Thoracic aorta (tissue), 2 donors: ENCODE results near the gene TTC31. TPM values are rescaled to one million over a fixed set of nuclear protein-coding genes. Genes with fewer than 3 reads are reported as not detected.

Experiments used
- ATAC-seq: fragments of 150-250 bp; one replicate; pipeline ENCODE4 v1.8.0; 2017; ENCODE audit warnings: low read depth; ENCODE audit not compliant: insufficient number of reproducible peaks, low FRiP score
- DNase-seq: peaks from one replicate; pipeline ENCODE4 v3.0.0-alpha.2; 2020; ENCODE audit warnings: low spot score
- H3K27ac ChIP-seq, 2 donors: fragments of 200-600 bp; sonication (generic); 1 replicate in 1 of 2; 2 replicates in 1 of 2; pipeline ENCODE4 v1.5.1; 2016; ENCODE audit warnings: mild to moderate bottlenecking in 2 of 2, moderate library complexity in 2 of 2
- H3K27me3 ChIP-seq: fragments of 200-600 bp; sonication (generic); replicated peaks from 2 replicates; pipeline ENCODE4 v1.6.0; 2016; ENCODE audit warnings: mild to moderate bottlenecking; ENCODE audit not compliant: insufficient read depth
- H3K36me3 ChIP-seq: fragments of 200-600 bp; sonication (generic); one replicate; pipeline ENCODE4 v1.5.1; 2016
- H3K4me1 ChIP-seq, 2 donors: fragments of 200-600 bp; sonication (generic); 1 replicate in 1 of 2; 2 replicates in 1 of 2; pipeline versions ENCODE4 v1.5.1 to v1.6.0; 2016; ENCODE audit warnings: low read depth in 2 of 2, mild to moderate bottlenecking in 1 of 2; ENCODE audit not compliant: control insufficient read depth in 1 of 2
- H3K4me3 ChIP-seq: fragments of 200-600 bp; sonication (generic); 2 replicates; pipeline ENCODE4 v1.5.1; 2016; ENCODE audit warnings: mild to moderate bottlenecking
- H3K9me3 ChIP-seq: fragments of 200-600 bp; sonication (generic); 2 replicates; pipeline ENCODE4 v1.5.1; 2016
- total RNA-seq, 2 donors: library from RNA; depleted of rRNA; stranded (reverse); fragments of >200 nt; gene quantifications; one replicate each; pipeline versions ENCODE4 v1.1.0 to v1.2.3, GENCODE V29; 2016
- TF ChIP-seq, protein P1 (sequence below): fragments of 200-600 bp; sonication (generic); IDR thresholded peaks from one replicate; pipeline ENCODE4 v1.5.1; 2019; ENCODE audit warnings: antibody characterized with exemption

TTC31 gene
- total RNA-seq, 2 donors from 2014 or later, result 37.9 to 38.9 TPM

DNA sequence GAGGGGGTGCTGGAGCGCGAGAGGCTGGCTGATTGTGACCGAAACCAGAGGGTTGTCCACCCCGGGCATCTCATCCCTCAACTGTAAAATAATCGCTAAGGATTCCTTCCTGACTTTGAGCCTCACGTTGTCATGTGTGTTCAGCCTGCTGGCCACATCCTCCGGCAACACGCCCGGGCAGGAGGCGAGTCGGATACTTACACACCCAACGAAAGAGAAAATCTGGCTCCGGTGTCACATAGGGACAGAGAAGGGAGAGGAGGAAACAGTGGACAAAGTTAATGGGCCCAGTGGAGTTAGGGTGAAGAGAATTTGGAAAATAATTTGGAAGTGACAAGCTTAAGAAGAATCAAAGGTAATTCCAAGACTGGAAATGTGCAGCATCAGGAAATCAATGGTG lies 33.8 kb downstream of the TTC31 start:
- H3K4me3 ChIP-seq, result peak overlapping the region; percentile 51
- H3K4me1 ChIP-seq, result peaks cover 8 to 29% of the 10 kb centered on the region in 2 donors
- TF ChIP-seq, protein P1, sequence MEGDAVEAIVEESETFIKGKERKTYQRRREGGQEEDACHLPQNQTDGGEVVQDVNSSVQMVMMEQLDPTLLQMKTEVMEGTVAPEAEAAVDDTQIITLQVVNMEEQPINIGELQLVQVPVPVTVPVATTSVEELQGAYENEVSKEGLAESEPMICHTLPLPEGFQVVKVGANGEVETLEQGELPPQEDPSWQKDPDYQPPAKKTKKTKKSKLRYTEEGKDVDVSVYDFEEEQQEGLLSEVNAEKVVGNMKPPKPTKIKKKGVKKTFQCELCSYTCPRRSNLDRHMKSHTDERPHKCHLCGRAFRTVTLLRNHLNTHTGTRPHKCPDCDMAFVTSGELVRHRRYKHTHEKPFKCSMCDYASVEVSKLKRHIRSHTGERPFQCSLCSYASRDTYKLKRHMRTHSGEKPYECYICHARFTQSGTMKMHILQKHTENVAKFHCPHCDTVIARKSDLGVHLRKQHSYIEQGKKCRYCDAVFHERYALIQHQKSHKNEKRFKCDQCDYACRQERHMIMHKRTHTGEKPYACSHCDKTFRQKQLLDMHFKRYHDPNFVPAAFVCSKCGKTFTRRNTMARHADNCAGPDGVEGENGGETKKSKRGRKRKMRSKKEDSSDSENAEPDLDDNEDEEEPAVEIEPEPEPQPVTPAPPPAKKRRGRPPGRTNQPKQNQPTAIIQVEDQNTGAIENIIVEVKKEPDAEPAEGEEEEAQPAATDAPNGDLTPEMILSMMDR, result no peak
- no peak overlapping the region for H3K27ac ChIP-seq
- no peaks in the 10 kb centered on the region for H3K9me3 ChIP-seq
- no peak for ATAC-seq
- H3K36me3 ChIP-seq, result no peaks in the 10 kb centered on the region
- DNase-seq, result no peak
- H3K27me3 ChIP-seq, result peaks cover 62% of the 10 kb centered on the region

DNA sequence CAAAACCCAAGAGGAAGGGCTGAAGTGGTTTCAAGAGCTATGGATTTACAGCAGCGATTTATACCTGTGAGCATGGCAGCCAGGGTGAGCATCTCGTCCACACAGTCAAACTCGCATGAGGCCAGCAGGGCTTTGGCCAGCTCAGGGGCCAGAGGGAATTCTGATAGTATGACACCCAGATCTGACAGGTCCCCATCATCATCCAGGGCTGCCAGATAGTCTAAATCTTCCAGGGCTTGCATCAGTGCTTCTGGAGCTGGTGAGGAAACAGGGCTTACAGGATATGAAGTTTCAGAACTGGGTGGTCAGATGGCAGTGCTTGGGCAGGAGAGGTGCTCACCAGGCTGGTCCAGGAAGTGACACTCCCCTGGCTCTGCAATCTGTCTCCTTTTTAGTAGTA lies 39.6 kb downstream of the TTC31 start:
- Histone ChIP-seq H3K36me3 (peaks cover 15% of the 10 kb centered on the region), H3K4me1 (no peaks in the 10 kb centered on the region), H3K27me3 (peaks cover 12% of the 10 kb centered on the region), H3K9me3 (no peaks in the 10 kb centered on the region), H3K27ac (no peak overlapping the region), H3K4me3 (no peak overlapping the region)
- TF ChIP-seq, protein P1, result no peak
- ATAC-seq (no peak), DNase-seq (no peak)

DNA sequence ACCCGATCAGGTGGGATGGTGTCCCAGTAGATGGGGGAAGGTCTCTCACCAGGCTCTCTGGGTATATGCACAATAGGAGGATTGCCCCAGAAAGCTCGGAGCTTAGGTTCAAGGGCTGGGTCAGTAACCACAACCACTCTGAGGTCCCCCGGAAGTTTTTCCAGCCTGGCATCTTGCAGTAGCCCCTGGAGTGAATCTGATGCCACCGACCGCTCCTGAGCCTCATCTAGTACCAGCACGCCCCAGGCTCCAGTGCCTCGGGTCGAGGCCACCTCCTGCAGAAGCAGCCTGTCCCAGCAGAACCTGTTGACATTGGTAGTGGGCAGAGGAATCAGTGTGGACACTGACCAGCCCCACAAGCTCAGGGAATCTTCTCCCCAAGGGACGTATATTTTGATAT lies 41.1 kb downstream of the TTC31 start:
- H3K27me3 ChIP-seq, result peaks cover 3% of the 10 kb centered on the region
- peaks cover 19% of the 10 kb centered on the region for H3K36me3 ChIP-seq
- no peak overlapping the region for H3K4me3 ChIP-seq
- DNase-seq (no peak), ATAC-seq (no peak)
- H3K9me3 ChIP-seq, result no peaks in the 10 kb centered on the region
- H3K27ac ChIP-seq, result no peak overlapping the region
- H3K4me1 ChIP-seq, result peaks cover 8 to 13% of the 10 kb centered on the region in 2 donors
- TF ChIP-seq, protein P1, result no peak

DNA sequence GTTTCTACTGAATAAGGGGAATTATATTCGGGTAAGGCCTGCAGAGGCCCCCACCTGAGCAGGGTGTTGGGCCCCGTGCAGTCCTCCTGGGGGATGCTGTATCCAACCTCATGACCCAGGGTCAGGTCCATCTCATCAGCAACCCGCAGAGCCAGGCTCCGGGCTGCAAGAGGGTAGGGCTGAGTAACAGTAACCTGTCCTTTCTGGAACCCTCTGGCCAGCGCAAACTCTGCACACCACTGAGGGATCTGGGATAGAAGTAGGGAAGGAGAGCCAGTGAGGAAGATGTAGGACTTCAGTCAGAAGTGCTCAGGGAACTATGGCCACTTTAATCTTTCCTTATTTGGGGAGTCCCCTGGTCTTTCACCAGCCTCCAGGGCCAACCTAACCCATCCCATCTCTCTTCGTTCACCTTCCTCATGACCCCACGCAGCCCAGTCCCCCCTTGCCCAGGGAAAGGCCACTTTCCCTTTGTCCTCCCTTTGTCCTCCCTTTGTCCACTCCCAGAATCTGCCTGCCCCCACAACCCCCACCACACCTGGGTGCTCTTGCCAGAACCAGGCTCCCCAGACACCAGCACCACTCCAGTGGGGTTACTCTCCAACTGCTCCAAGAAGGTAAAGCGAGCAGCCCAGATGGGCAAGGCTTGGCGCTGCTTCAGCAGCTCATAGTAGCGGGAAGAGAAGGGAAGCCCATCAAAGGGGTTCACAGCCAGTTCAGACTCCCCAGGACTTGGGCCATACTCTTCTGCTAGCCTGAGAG lies 42.3 kb downstream of the TTC31 start:
- H3K27me3 ChIP-seq, result no peaks in the 10 kb centered on the region
- TF ChIP-seq, protein P1, result no peak

DNA sequence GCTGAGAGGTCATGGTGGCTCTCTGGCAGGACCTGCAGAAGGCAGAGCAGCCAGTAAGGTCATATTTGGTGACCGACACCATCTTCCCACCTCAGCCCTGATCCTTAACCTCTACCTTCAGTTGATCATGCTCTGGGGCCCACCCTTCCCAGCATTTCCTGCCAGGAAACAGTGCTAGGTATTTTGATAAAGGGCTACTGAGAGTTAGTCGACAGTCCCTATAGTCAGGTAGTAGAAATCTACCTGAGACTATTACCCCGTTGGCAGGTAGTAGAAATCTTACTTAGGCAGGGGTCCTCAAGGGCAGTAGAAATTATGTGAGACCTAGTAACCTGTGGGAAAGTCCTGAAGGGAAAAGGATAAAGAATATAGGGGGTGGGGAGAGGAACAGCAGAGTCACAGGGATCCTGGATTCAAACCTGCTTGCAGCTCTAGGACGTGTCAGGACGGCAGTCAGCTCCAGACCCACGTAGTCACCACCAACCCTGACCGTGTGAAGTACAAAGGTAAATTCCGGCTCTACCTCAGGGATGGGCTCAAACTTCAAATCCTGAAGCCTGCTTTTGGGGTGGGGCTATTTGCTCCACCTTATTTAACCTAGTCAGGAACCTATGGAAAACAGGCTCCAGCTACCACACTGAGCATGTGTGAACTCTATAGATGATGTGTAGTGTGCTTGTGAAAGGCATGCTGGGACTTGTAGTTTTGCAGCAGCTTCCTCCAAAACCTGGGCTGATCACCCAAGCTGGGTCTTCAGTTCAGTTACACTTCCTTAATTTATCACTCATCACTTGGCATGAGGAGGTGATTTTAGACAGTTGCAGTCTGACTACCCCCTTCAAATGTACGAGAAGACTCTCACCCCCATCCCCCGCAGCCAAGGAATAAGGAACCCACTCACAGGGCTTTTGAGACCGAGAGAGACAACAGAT lies 43.1 kb downstream of the TTC31 start, which contains the start of gene DQX1:
Gene DQX1, minus strand, starts transcription at position 515 of the 932 bp plus-strand sequence. Its CDS starts 502 bp downstream, at position 13.
- H3K4me1 ChIP-seq, result peaks cover 11 to 19% of the 10 kb centered on the region in 2 donors
- no peaks in the 10 kb centered on the region for H3K27me3 ChIP-seq
- no peak within 1 kb of the TSS for H3K4me3 ChIP-seq
- ATAC-seq, result no peak
- DNase-seq, result no peak
- TF ChIP-seq, protein P1, result no peak
- no peak within 1 kb of the TSS for H3K27ac ChIP-seq
- H3K9me3 ChIP-seq, result no peaks in the 10 kb centered on the region
- peaks cover 19% of the 10 kb centered on the region for H3K36me3 ChIP-seq

More for the DNA sequence above, 42.3 kb downstream of the TTC31 start:
- ATAC-seq (no peak), DNase-seq (no peak)
- Histone ChIP-seq H3K27ac (no peak overlapping the region), H3K36me3 (peaks cover 19% of the 10 kb centered on the region), H3K4me3 (no peak overlapping the region), H3K4me1 (peaks cover 8 to 14% of the 10 kb centered on the region in 2 donors), H3K9me3 (no peaks in the 10 kb centered on the region)
